IMR-90 (cell line): ENCODE data around the gene IP6K2. TPM values are rescaled to one million over a fixed set of nuclear protein-coding genes. Genes with fewer than 3 reads are reported as not detected.

Source experiments
- ATAC-seq: fragments of 200-7000 bp; cut with Tn5 transposase; 2 replicates; pipeline ENCODE4 v1.9.1; 2020; ENCODE audit warnings: low read depth, mild to moderate bottlenecking, moderate library complexity
- BruUV-seq: library from RNA; stranded (reverse); fragments of 400-500 nt; replicated peaks from 2 replicates; lab custom pipeline; 2021; lab: Mats Ljungman, UMichigan
- CTCF ChIA-PET: fragments of 300-600 bp; formaldehyde crosslinking; extraction: SDS; loops from one replicate; lab custom pipeline; 2021; ENCODE audit warnings: antibody characterized with exemption; lab: Yijun Ruan, JAX
- POLR2A ChIA-PET: fragments of 300-600 bp; sonication (Branson Sonifier 250); formaldehyde crosslinking; loops from one replicate; lab custom pipeline; 2022; ENCODE audit warnings: antibody characterized with exemption; ENCODE audit not compliant: unreplicated experiment; lab: Charles Lee
- DNase-seq: peaks from one replicate; pipeline ENCODE4 v3.0.0; 2013
- H2AFZ ChIP-seq: replicated peaks from 2 replicates; pipeline ENCODE3; 2013; ENCODE audit warnings: low read length, mild to moderate bottlenecking; ENCODE audit not compliant: poor library complexity
- H2AK5ac ChIP-seq: 2 replicates; pipeline ENCODE4 v1.6.1; 2013; ENCODE audit warnings: low read depth, low read length, inconsistent platforms
- H2AK9ac ChIP-seq: replicated peaks from 2 replicates; pipeline ENCODE3; 2013; ENCODE audit warnings: mild to moderate bottlenecking, low read depth, low read length, moderate library complexity; ENCODE audit not compliant: poor library complexity
- H2BK120ac ChIP-seq: 2 replicates; pipeline ENCODE4 v1.6.1; 2013; ENCODE audit warnings: low read depth, low read length, inconsistent platforms
- H2BK15ac ChIP-seq: 3 replicates; pipeline ENCODE4 v1.6.1; 2013; ENCODE audit warnings: low read depth, low read length, inconsistent platforms
- H2BK20ac ChIP-seq: 2 replicates; pipeline ENCODE4 v1.6.1; 2013; ENCODE audit warnings: low read depth, mild to moderate bottlenecking, inconsistent platforms, low read length, moderate library complexity
- H2BK5ac ChIP-seq: 2 replicates; pipeline ENCODE4 v1.6.1; 2013; ENCODE audit warnings: mild to moderate bottlenecking, low read depth, low read length, inconsistent platforms; ENCODE audit not compliant: poor library complexity, severe bottlenecking
- H3K14ac ChIP-seq: replicated peaks from 2 replicates; pipeline ENCODE4 v1.6.1; 2013; ENCODE audit warnings: low read depth, low read length, inconsistent platforms
- H3K18ac ChIP-seq: 2 replicates; pipeline ENCODE4 v1.6.1; 2013; ENCODE audit warnings: low read depth, low read length, control low read depth
- H3K23ac ChIP-seq: 2 replicates; pipeline ENCODE4 v1.6.1; 2013; ENCODE audit warnings: low read depth, low read length, inconsistent platforms
- H3K27ac ChIP-seq: 2 replicates; pipeline ENCODE4 v1.5.1; 2013; ENCODE audit warnings: mild to moderate bottlenecking, control low read depth, low read length; ENCODE audit not compliant: insufficient read depth
- H3K27me3 ChIP-seq: 2 replicates; pipeline ENCODE4 v1.6.1; 2013; ENCODE audit warnings: low read length; ENCODE audit not compliant: control insufficient read depth, insufficient read depth
- H3K36me3 ChIP-seq: 2 replicates; pipeline ENCODE4 v1.6.1; 2013; ENCODE audit warnings: low read length, mixed read lengths; ENCODE audit not compliant: control insufficient read depth, insufficient read depth
- H3K4ac ChIP-seq: 2 replicates; pipeline ENCODE4 v1.6.1; 2013; ENCODE audit warnings: low read depth, low read length, inconsistent platforms
- H3K4me1 ChIP-seq: 2 replicates; pipeline ENCODE4 v1.6.1; 2013; ENCODE audit warnings: low read length, mixed read lengths; ENCODE audit not compliant: control insufficient read depth, insufficient read depth
- H3K4me2 ChIP-seq: 2 replicates; pipeline ENCODE4 v1.6.1; 2013; ENCODE audit warnings: low read depth, mild to moderate bottlenecking, control low read depth, low read length, moderate library complexity
- H3K4me3 ChIP-seq: 2 replicates; pipeline ENCODE4 v1.5.1; 2013; ENCODE audit warnings: low read depth, mild to moderate bottlenecking, control low read depth, low read length, moderate library complexity; ENCODE audit not compliant: insufficient read depth
- H3K56ac ChIP-seq: 2 replicates; pipeline ENCODE4 v1.6.1; 2013; ENCODE audit warnings: low read length, inconsistent platforms; ENCODE audit not compliant: insufficient read depth; ENCODE audit errors: extremely low read depth
- H3K79me1 ChIP-seq, 2 experiments: 2 replicates each; pipeline ENCODE4 v1.6.1; 2013; ENCODE audit warnings: low read length in 2 of 2, inconsistent platforms in 1 of 2, low read depth in 1 of 2
- H3K9ac ChIP-seq: 2 replicates; pipeline ENCODE4 v1.6.1; 2013; ENCODE audit warnings: low read depth, low read length, control low read depth
- H3K9me1 ChIP-seq: 2 replicates; pipeline ENCODE4 v1.6.1; 2013; ENCODE audit warnings: low read length, inconsistent platforms; ENCODE audit not compliant: insufficient read depth
- H3K9me3 ChIP-seq: 2 replicates; pipeline ENCODE4 v1.6.1; 2013; ENCODE audit warnings: low read length; ENCODE audit not compliant: control insufficient read depth, insufficient read depth
- H4K20me1 ChIP-seq: 2 replicates; pipeline ENCODE4 v1.6.1; 2013; ENCODE audit warnings: low read length, inconsistent platforms; ENCODE audit not compliant: insufficient read depth
- H4K5ac ChIP-seq: 2 replicates; pipeline ENCODE4 v1.6.1; 2013; ENCODE audit warnings: mild to moderate bottlenecking, low read depth, low read length, control low read depth
- H4K8ac ChIP-seq, 2 experiments: 2 replicates each; pipeline ENCODE4 v1.6.1; 2013; ENCODE audit warnings: low read depth in 2 of 2, low read length in 2 of 2, control low read depth in 1 of 2, inconsistent platforms in 1 of 2
- H4K91ac ChIP-seq: 2 replicates; pipeline ENCODE4 v1.6.1; 2013; ENCODE audit warnings: low read depth, low read length, inconsistent platforms; ENCODE audit not compliant: insufficient read depth
- BHLHE40 ChIP-seq: fragments of 150-350 bp; IDR thresholded peaks from 2 replicates; pipeline ENCODE4 v1.6.1; 2016; ENCODE audit warnings: mild to moderate bottlenecking, low read depth, low read length
- CEBPB ChIP-seq: IDR thresholded peaks from 2 replicates; pipeline ENCODE4 v1.6.1; 2012; ENCODE audit warnings: low read depth, low read length, improper control_type of control experiment
- CHD1 ChIP-seq: IDR thresholded peaks from 2 replicates; pipeline ENCODE4 v1.6.1; 2012; ENCODE audit warnings: low read depth, low read length, improper control_type of control experiment
- CTCF ChIP-seq: conservative IDR thresholded peaks from 2 replicates; pipeline ENCODE4 v1.5.1; 2012; ENCODE audit warnings: mild to moderate bottlenecking, low read depth, low read length, improper control_type of control experiment
- ELK1 ChIP-seq: fragments of 150-350 bp; IDR thresholded peaks from 2 replicates; pipeline ENCODE4 v1.6.1; 2016; ENCODE audit warnings: low read depth, mild to moderate bottlenecking, low read length, moderate library complexity, borderline replicate concordance
- FOS ChIP-seq: fragments of 150-350 bp; IDR thresholded peaks from 2 replicates; pipeline ENCODE4 v1.6.1; 2016; ENCODE audit warnings: low read depth, low read length
- MAFK ChIP-seq: IDR thresholded peaks from 2 replicates; pipeline ENCODE4 v1.6.1; 2012; ENCODE audit warnings: low read depth, low read length, improper control_type of control experiment
- MAZ ChIP-seq: IDR thresholded peaks from 2 replicates; pipeline ENCODE4 v1.6.1; 2012; ENCODE audit warnings: low read depth, mild to moderate bottlenecking, low read length, improper control_type of control experiment, moderate library complexity, borderline replicate concordance
- MXI1 ChIP-seq: IDR thresholded peaks from 2 replicates; pipeline ENCODE4 v1.6.1; 2012; ENCODE audit warnings: low read depth, mild to moderate bottlenecking, low read length, moderate library complexity, borderline replicate concordance
- NFE2L2 ChIP-seq: fragments of 150-350 bp; IDR thresholded peaks from 2 replicates; pipeline ENCODE4 v1.6.1; 2016; ENCODE audit warnings: low read depth, mild to moderate bottlenecking, low read length
- POLR2A ChIP-seq: IDR thresholded peaks from 2 replicates; pipeline ENCODE4 v1.6.1; 2012; ENCODE audit warnings: mild to moderate bottlenecking, low read depth, low read length
- RAD21 ChIP-seq: IDR thresholded peaks from 2 replicates; pipeline ENCODE4 v1.6.1; 2012; ENCODE audit warnings: low read length, improper control_type of control experiment
- RFX5 ChIP-seq: IDR thresholded peaks from 2 replicates; pipeline ENCODE4 v1.8.0; 2012; ENCODE audit warnings: low read depth, mild to moderate bottlenecking, low read length, moderate library complexity
- SMC3 ChIP-seq: fragments of 150-350 bp; IDR thresholded peaks from 2 replicates; pipeline ENCODE4 v1.6.1; 2016; ENCODE audit warnings: low read depth, mild to moderate bottlenecking, antibody characterized with exemption, low read length, moderate library complexity
- USF2 ChIP-seq: fragments of 150-350 bp; IDR thresholded peaks from 2 replicates; pipeline ENCODE4 v1.6.1; 2017; ENCODE audit warnings: mild to moderate bottlenecking, antibody characterized with exemption, low read length, low read depth
- WGBS, 2 experiments: methylation state at CpG; one replicate each; pipeline versions ENCODE4 v1.1.5 to v1.1.7; 2013; ENCODE audit warnings: missing lambda C conversion rate in 2 of 2; ENCODE audit not compliant: insufficient read length in 1 of 2; ENCODE audit errors: extremely low coverage in 2 of 2; 5-methylcytosine and 5-hydroxymethylcytosine counted together
- dilution Hi-C: fragments of 300-500 bp; cut with HindIII; formaldehyde crosslinking; loops from one replicate; pipeline ENCODE4 v1.14.3; 2018; ENCODE audit warnings: low sequenced_read_pairs; ENCODE audit not compliant: unreplicated experiment
- in situ Hi-C: fragments of 300-500 bp; cut with MboI; formaldehyde crosslinking; loops from 3 replicates; pipeline ENCODE4 v1.14.3; 2019; ENCODE audit warnings: low sequenced_read_pairs, inconsistent platforms, mixed read lengths
- intact Hi-C: fragments of 100-400 bp; cut with micrococcal nuclease; formaldehyde crosslinking; loops from 2 replicates; pipeline ENCODE4 v1.10.0; 2022
- polyA plus RNA-seq, 3 experiments: library from polyadenylated mRNA; depleted of rRNA; stranded (reverse); fragments of >200 nt; gene quantifications; 2 replicates each; pipeline ENCODE4 v1.2.3, GENCODE V29; 2012; ENCODE audit warnings: low replicate concordance in 1 of 3
- total RNA-seq: library from RNA; depleted of rRNA; stranded (reverse); fragments of >200 nt; gene quantifications from 2 replicates; pipeline ENCODE4 v1.2.3, GENCODE V29; 2012

The IP6K2 gene
- total and polyA plus RNA-seq, 2 of the 4 experiments (the other 2 are of a cell fraction): 73.7 to 169 TPM

GRCh38 chr3:48750856-48751255 is 33.8 kb upstream of the IP6K2 start:
- H3K23ac ChIP-seq: no peak overlapping the region
- 0 out of 2 replicates have a peak, but pooled peaks cover 4% of the 10 kb centered on the region for H3K9me1 ChIP-seq
- no peak overlapping the region for H3K27ac ChIP-seq
- no peak overlapping the region for H3K18ac ChIP-seq
- H4K91ac ChIP-seq: no peak overlapping the region
- H3K36me3 ChIP-seq: peaks cover 31% of the 10 kb centered on the region
- no CpG with 5 or more reads among the region's 1 CpG for WGBS, 2 experiments
- ATAC-seq (no peak), DNase-seq (no peak)
- CTCF ChIA-PET: no interaction called here
- no peak overlapping the region for H2AK9ac ChIP-seq
- BruUV-seq: TSS peak; percentile 5
- H2BK5ac ChIP-seq: no peak overlapping the region
- H2BK20ac ChIP-seq: no peak overlapping the region
- no peak overlapping the region for H4K8ac ChIP-seq
- TF ChIP-seq MAFK: no peak
- TF ChIP-seq CTCF: no peak
- TF ChIP-seq MAZ: no peak
- no peak for TF ChIP-seq POLR2A
- TF ChIP-seq RFX5: no peak
- no peak for TF ChIP-seq USF2
- no peak for TF ChIP-seq NFE2L2
- no peak for TF ChIP-seq MXI1
- TF ChIP-seq CEBPB: no peak
- no peak for TF ChIP-seq RAD21
- TF ChIP-seq BHLHE40: no peak
- no peak for TF ChIP-seq FOS
- no peak for TF ChIP-seq CHD1
- no peak for TF ChIP-seq ELK1
- no peak for TF ChIP-seq SMC3
- dilution Hi-C loops: no loop called here
- no peak overlapping the region for H3K56ac ChIP-seq
- no peak overlapping the region for H4K5ac ChIP-seq
- intact Hi-C loops: no loop called here
- H2BK15ac ChIP-seq: no peak overlapping the region
- no peak overlapping the region for H3K14ac ChIP-seq
- H2BK120ac ChIP-seq: no peak overlapping the region
- in situ Hi-C loops: no loop called here
- H3K79me1 ChIP-seq: no peaks in the 10 kb centered on the region
- H3K9me3 ChIP-seq: no peaks in the 10 kb centered on the region
- H4K20me1 ChIP-seq: no peaks in the 10 kb centered on the region
- no peak overlapping the region for H3K4me2 ChIP-seq
- POLR2A ChIA-PET: no interaction called here
- H3K27me3 ChIP-seq: no peaks in the 10 kb centered on the region
- H2AFZ ChIP-seq: no peak overlapping the region
- no peak overlapping the region for H3K9ac ChIP-seq
- H3K4me3 ChIP-seq: no peak overlapping the region
- H3K4me1 ChIP-seq: no peaks in the 10 kb centered on the region
- H3K4ac ChIP-seq: no peak overlapping the region
- H2AK5ac ChIP-seq: no peak overlapping the region
